HG03280 (cell line): ENCODE data around the gene COTL1.

Source experiments
- ATAC-seq: cut with Tn5 transposase; IDR thresholded peaks from one replicate; pipeline ENCODE4 v1.9.1; 2021; ENCODE audit warnings: mild to moderate bottlenecking, moderate library complexity; ENCODE audit not compliant: unreplicated experiment

COTL1 gene

GRCh38 chr16:84555418-84556196 is 62.3 kb downstream of the COTL1 start:
- no peak for ATAC-seq

GRCh38 chr16:84554627-84555328 is 63.1 kb downstream of the COTL1 start:
- no peak for ATAC-seq

- ATAC-seq = no peak
Measured at GRCh38 chr16:84553873-84554399, 63.9 kb downstream of the COTL1 start.

- ATAC-seq = no peak
Measured at GRCh38 chr16:84552135-84552534, 65.7 kb downstream of the COTL1 start.

DNA sequence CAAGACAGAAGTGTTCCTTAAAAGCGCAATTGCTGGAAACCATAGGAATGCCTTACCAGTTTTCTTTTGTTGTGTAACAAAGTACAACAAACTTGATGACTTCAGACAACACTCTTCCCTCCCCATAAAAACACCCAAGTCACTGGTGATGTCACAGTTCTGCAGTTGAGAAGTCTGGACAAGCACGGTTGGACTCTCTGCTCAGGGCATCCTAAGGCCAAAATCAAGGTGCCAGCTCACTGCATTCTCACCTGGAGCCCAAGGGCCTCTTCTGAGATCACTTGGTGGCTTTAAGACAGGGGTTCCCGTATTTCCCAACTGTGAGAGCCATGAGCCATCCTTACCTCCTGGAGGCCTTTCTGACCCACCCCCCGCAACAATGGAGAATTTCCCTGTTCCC is 67.8 kb downstream of the COTL1 start:
- no peak for ATAC-seq

GRCh38 chr16:84548971-84549844 is 68.7 kb downstream of the COTL1 start:
- ATAC-seq = no peak

DNA sequence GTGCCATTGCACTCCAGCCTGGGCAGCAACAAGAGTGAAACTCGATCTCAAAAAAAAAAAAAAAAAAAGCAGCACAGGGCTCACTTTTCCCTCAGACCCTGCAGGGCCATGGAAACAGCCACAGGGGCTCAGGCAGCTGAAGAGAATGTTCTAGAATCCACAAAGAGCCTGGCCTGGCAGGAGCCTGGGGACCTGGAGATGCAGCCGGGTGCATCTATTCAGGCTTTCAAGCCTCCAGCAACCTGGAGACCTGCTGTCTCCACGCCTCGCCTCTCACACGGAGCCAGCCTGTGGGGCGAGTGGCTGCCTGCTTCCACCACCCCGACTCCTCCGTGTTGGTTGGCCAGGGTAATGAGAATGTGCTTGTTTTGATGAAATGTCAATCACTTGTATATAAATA is 69.4 kb downstream of the COTL1 start:
- ATAC-seq = no peak

DNA sequence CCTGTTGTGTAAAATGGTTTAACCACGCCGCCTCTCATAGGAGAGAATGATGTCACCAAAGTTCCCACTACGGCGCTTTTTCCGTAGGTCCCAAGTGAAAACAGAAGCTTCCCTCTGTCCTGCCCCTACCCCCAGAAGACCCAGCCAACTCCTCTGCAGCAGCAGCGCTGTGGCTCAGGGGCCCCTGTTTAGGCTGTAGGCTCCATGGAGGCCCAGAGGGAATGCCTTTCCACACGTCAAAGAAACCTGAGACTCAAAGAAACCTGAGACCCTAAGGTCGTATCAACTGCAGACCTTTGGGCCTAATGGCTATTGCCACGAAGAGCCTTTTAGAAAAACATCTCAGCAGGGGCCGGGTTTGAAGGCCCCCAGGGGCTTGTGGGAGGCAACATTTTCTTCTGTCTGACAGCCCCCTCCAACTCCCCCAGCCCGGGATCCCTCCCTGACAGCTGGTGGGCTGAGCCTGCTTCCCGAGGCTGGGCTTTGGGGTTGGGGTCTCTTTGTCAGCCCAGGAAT is 70.3 kb downstream of the COTL1 start:
- ATAC-seq = no peak

GRCh38 chr16:84546669-84547545 is 71.0 kb downstream of the COTL1 start:
- no peak for ATAC-seq

DNA sequence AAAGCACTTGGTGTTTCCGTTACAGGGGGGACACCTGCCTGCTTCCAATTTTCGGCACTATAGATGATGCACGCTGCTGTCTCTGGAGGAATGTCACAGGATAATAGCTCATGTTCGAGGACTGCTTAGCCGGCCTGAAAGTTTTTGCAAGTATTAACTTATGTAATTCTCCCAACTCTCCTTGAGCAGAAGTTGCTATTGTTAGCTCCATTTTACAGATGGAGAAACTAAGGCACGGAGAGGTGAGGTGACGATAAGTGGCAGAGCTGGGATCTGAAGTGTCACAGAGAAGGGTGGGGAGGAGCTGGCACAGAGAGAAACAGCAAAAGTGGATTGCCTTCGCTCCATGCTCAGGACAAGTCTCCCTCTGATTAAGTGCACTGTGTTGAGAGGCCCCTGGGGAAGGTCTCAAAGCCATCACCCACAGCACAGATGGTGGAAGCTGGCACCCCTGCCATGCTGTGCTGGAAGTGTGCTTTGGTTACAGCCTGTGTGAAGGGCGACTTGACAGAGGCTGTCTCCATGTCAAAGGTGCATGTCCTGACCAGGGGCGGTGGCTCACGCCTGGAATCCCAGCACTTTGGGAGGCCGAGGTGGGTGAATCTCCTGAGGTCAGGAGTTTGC is 72.7 kb downstream of the COTL1 start:
- ATAC-seq = no peak

DNA sequence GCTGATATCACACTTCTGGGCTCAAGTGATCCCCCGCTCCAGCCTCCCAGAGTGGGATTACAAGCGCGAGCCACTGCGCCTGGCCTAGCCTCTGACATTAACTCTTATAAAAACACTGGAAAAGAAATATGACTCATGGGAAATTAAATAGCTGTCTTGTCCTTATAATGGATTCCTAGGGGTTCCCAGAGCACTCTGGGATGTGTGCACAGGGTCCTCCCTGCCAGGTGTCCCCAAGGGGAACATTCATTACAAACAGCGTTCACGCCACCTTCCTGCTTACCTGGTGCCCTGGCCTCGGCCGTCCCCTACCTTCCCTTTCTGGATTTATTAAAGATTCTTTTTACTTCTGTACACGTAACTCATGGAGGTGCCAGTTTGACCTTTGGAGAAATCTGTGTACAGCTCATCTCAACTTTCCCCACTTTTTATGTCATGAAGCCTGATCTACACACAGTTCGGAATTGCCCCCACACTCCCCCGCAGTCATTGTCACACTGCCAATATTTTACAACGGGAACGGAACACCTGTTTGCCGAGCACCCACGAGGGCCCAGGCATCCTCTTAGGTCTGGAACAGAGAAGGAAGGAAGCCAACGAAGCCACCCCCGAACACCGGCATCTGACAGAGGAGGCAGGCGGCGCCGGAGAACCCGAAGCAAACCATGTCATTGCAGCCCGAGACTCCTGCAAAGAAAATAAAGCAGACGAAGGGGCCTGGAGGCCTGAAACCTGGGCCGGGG is 73.7 kb downstream of the COTL1 start:
- no peak for ATAC-seq

DNA sequence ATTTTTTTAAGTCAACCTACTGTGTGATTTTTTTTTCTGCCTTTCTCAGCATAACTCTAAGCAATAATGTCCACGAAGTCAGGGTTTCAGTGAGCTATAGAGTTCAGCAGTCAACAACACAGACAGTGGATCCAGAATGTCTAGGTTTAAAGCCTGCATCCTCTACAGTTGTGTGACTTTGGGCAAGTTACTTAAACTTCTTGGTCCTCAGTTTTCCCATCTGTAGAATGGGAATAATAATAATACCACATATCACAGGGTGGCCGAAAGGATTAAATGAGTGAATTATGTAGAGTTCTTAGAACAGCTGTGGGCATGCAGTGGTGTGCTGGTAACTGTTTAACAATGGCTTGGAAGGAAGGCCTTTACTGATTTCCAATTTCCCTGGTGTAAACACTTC is 74.6 kb downstream of the COTL1 start:
- no peak for ATAC-seq

GRCh38 chr16:84541999-84542817 is 75.7 kb downstream of the COTL1 start:
- ATAC-seq = no peak

DNA sequence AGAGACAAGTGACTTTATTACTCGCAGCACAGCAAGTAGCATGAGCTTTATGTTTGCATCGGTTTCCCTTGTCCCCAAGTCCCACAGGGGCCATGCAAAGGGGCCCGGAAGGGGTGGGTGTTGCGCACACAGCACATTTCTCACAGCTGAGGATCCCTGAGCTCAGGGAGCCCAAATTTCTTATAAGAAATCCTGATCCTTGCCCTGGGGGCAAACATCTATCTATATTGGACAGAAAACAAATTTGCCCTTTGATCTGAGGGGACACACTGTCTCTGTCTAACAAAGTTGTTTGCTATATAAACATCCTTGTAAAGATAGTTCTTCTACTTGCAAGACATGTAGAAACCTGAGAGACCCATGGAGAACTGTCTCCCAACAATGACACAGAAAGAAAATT is 77.7 kb downstream of the COTL1 start:
- no peak for ATAC-seq

DNA sequence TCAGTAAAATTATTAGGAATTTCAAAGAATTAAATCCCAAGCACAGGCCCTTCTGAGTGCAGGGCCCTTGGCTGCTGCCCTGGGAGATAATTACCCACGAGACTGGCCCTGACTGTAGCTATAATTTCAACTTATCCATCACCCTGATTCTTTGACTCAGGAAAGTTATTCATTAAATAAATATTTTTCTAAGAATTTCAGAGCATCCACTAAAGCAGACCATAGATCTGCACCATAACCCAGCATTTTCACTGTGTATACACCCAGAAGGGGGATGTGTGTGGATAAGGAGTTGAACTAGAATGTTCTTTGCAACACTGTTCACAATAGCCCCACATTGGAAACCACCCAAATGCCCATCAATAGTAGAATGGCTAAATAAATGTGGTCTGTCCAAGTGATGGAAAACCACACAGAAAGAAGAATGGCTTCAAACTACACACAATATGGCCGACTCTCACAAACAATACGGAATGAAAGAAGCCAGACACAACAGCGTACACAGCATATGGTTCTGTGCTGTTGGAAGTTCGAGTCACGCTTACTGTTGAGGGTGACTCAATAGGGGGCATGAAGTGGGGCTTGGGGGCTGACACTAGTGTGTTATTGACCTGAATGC is 79.5 kb downstream of the COTL1 start:
- ATAC-seq = no peak

- ATAC-seq = no peak
Measured at GRCh38 chr16:84537491-84538151, 80.3 kb downstream of the COTL1 start.

DNA sequence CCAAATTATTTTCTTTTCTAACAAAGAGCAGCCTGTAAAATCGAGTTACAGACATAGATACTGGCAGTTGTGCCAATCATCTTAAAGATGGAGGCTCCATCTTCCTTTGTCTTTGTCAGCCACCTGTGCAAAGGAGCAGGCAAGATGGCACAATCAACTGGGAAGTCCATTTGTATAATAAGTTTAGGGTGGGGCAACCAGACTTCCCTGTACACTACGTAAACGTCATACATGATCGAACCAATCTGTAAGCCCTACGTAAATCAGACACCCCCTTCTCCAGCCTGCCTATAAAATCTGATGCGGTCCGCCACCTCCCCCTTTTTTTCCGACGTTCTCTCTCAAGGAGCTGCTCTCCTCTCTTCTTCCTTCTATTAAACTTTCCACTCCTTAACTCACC is 82.0 kb downstream of the COTL1 start:
- ATAC-seq = no peak
